ENCODE measurements around the gene KITLG.

The KITLG gene

GRCh38 chr12:88519802-88520435 is 60.4 kb downstream of the KITLG start:
- TF ChIP-seq USF1 (IDR thresholded peaks at IDR 0.05): no peak
- TF ChIP-seq YY1 (IDR thresholded peaks at IDR 0.05; ENCODE audit: low read depth): no peak
- TF ChIP-seq CREB1 (IDR thresholded peaks at IDR 0.05; ENCODE audit: low read depth): no peak
- TF ChIP-seq ZBTB7A (IDR thresholded peaks at IDR 0.05; ENCODE audit: low read depth): no peak
- no peak for TF ChIP-seq TAF1 (IDR thresholded peaks at IDR 0.05; ENCODE audit: low read depth)
- TF ChIP-seq CEBPB (IDR thresholded peaks at IDR 0.05): no peak
- no peak for TF ChIP-seq TEAD4 (IDR thresholded peaks at IDR 0.05)
- no peak for TF ChIP-seq RAD21 (IDR thresholded peaks at IDR 0.05; ENCODE audit: low read depth)
- TF ChIP-seq EGR1 (IDR thresholded peaks at IDR 0.05): no peak
- no peak for TF ChIP-seq REST (IDR thresholded peaks at IDR 0.05; ENCODE audit: low read depth)

- no peak for TF ChIP-seq REST (IDR thresholded peaks at IDR 0.05; ENCODE audit: low read depth)
- TF ChIP-seq YY1 (IDR thresholded peaks at IDR 0.05; ENCODE audit: low read depth): no peak
- no peak for TF ChIP-seq USF1 (IDR thresholded peaks at IDR 0.05)
- TF ChIP-seq MAX (IDR thresholded peaks at IDR 0.05): no peak
- TF ChIP-seq FOXM1 (IDR thresholded peaks at IDR 0.05; ENCODE audit: borderline replicate concordance, low read depth): no peak
- no peak for TF ChIP-seq TCF12 (IDR thresholded peaks at IDR 0.05; ENCODE audit: low read depth)
- TF ChIP-seq NFIC (IDR thresholded peaks at IDR 0.05): no peak
- TF ChIP-seq CREB1 (IDR thresholded peaks at IDR 0.05; ENCODE audit: low read depth): no peak
- TF ChIP-seq TEAD4 (IDR thresholded peaks at IDR 0.05): no peak
- no peak for TF ChIP-seq TAF1 (IDR thresholded peaks at IDR 0.05; ENCODE audit: low read depth)
- TF ChIP-seq RAD21 (IDR thresholded peaks at IDR 0.05; ENCODE audit: low read depth): no peak
Observed at GRCh38 chr12:88518863-88519403, 61.3 kb downstream of the KITLG start.

- TF ChIP-seq EP300 (IDR thresholded peaks at IDR 0.05; ENCODE audit: borderline replicate concordance): no peak
- TF ChIP-seq TAF1 (IDR thresholded peaks at IDR 0.05; ENCODE audit: low read depth): no peak
- TF ChIP-seq CREB1 (IDR thresholded peaks at IDR 0.05; ENCODE audit: low read depth): no peak
- no peak for TF ChIP-seq RAD21 (IDR thresholded peaks at IDR 0.05; ENCODE audit: low read depth)
- TF ChIP-seq EGR1 (IDR thresholded peaks at IDR 0.05): no peak
- TF ChIP-seq FOXM1 (IDR thresholded peaks at IDR 0.05; ENCODE audit: borderline replicate concordance, low read depth): no peak
- TF ChIP-seq REST (IDR thresholded peaks at IDR 0.05; ENCODE audit: low read depth): no peak
- TF ChIP-seq USF1 (IDR thresholded peaks at IDR 0.05): no peak
- no peak for TF ChIP-seq CEBPB (IDR thresholded peaks at IDR 0.05)
- TF ChIP-seq TEAD4 (IDR thresholded peaks at IDR 0.05): no peak
- no peak for TF ChIP-seq TCF12 (IDR thresholded peaks at IDR 0.05; ENCODE audit: low read depth)
Observed at GRCh38 chr12:88516811-88517210, 63.5 kb downstream of the KITLG start.

GRCh38 chr12:88510843-88511242 is 69.4 kb downstream of the KITLG start:
- TF ChIP-seq TCF12 (IDR thresholded peaks at IDR 0.05; ENCODE audit: low read depth) (no peak), TAF1 (IDR thresholded peaks at IDR 0.05; ENCODE audit: low read depth) (no peak), EP300 (IDR thresholded peaks at IDR 0.05; ENCODE audit: borderline replicate concordance) (no peak), FOXM1 (IDR thresholded peaks at IDR 0.05; ENCODE audit: borderline replicate concordance, low read depth) (no peak), ZBTB7A (IDR thresholded peaks at IDR 0.05; ENCODE audit: low read depth) (no peak), USF1 (IDR thresholded peaks at IDR 0.05) (no peak), RAD21 (IDR thresholded peaks at IDR 0.05; ENCODE audit: low read depth) (no peak)

Data from Ishikawa (cell line).